NOMO-1 treated with dmso at 0.1 percent for 144 hours (cell line): ENCODE results near the gene HEATR9.

Experiments used
- DNase-seq: peaks from one replicate; lab custom pipeline; 2025; ENCODE audit not compliant: unreplicated experiment; lab: John Stamatoyannopoulos, UW

The HEATR9 gene

DNA sequence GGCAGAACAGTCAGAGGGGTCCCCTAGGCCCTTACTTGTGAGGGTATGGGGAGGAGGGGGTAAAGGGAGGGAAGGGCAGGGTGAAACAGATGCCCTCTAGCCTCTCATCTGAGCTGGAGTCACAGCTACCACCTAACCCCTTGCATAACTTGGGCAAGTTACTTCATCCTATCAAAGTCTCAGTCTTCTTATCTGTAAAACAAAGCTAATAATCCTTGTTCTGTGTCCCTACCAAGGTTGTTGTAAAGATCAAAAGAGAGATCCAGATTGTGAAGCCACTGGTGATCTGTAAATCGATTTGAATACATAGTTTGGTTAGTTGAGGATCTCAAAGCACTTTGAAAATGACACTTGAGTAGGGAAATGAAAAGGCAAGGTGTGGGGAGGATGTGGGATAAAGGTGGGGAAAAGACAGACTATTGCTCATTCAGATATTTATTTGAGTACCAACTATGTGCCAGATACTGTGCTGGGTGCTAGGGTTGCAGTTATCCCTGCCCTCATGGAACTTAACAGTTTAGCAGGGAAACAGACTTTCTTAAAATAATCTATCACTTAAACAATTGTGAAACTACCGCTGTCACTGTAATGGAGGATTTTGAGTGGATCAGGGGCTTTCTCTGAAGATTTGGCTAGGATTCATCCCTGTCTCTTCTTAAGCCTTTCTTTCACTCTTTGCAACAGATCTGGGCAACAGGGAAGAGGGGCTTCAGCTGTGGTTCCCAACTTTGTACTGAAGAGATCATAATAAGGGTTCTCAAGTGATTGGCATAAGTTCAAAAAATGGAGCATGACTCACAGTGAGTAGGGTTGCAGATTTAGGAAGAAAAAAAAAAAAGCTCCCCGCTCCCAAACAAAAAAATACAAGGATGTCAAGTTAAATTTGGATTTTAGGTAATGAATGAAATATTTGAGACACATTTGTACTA, 3.0 kb downstream of the HEATR9 start:
- no peak for DNase-seq

DNA sequence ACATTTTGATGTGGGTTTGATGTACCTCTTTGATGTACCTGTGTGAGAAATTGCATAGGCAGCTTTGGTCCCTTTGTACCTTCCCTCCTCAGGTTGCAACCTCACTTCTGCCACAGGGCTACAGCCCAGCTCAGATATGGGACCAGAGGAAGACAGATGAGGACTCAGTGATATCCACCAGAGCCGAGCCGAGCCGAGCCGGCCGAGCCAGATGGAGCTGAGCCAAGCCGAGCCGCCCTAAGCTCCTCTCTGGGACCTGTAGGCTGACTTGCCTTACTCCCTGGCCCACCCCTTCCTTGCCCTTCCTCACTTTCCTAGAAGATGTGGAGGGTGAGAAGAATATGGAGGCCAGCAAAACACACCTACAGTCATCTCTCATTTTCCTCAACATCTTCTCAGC, 3.8 kb downstream of the HEATR9 start:
- DNase-seq, result no peak

DNA sequence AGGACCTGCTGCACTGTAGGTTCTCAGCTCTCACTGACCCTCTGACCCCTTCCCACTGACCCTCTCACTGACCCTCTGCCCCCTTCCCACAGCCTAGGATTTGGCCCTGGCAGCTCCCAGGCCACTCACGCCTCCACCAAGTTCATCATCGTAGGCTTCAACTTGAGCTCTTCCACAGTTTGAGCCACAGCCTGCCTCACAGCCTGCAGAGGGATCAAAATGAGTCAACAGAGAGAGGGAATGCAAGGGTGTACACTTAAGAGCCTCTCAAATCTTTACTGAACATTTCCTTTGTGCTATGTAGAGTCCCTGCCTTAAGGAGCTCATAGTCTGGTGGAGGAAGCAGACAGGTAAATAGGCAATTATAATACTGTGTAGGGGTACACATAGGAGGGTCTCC, 12.1 kb downstream of the HEATR9 start:
- DNase-seq, result no peak

DNA sequence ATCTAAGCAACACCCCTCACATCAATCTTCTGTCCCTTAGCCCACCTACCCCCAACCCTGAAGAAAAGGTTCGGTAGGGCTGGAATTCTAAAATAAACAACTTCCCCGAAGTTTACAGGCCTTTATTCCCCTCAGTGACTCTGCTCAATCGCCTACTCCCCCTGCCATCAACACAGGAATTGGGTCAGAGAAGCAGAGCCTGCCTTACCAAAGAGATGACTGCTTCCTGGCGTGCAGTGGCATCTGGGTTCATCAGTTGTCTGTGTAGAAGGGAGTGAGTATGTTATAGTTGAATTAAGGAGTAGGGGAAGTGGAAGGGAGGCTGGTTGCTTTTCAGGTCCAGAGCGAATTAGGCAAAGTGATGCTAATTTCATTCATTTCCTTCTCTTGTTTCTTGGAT, 12.7 kb downstream of the HEATR9 start:
- DNase-seq, result no peak

DNA sequence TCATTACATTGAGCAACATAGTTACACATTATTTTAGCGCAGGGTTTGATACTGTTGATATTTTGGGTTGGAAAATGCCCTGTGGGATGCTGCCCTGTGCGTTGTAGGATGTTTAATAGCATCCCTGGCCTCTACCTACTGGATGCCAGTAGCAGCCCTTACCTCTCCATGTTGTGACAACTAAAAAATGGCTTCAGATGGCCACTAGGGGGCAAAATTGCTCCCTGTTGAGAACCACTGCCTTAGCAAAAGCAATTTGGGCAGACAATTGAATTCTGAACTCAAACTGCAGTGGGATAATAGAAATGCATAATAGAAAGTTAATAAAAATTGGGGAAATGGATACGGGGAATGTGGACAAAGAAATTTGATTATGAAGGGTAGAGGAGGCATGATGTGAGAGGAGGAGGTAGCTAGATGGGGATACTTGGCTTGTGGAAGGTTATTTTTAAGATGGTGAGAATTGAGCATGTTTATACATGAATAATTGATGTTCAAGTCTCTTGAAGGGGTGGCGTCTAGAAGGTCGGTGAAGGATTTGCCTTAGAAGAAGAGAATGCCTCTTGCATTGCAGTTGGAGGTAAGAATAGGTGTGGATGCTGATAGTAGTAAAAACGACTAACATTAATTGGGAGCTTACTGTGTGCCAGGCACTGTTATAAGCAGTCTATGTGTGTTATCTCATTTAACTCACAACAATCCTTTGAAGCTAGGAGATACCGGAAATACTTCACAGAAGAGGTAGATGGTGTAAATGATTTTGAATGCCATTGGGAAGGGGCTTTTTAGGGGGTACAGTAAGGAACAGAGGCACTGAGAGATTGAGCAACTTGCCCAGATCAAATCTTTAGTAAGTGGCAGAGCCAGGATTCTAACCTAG, 19.0 kb downstream of the HEATR9 start:
- no peak for DNase-seq

DNA sequence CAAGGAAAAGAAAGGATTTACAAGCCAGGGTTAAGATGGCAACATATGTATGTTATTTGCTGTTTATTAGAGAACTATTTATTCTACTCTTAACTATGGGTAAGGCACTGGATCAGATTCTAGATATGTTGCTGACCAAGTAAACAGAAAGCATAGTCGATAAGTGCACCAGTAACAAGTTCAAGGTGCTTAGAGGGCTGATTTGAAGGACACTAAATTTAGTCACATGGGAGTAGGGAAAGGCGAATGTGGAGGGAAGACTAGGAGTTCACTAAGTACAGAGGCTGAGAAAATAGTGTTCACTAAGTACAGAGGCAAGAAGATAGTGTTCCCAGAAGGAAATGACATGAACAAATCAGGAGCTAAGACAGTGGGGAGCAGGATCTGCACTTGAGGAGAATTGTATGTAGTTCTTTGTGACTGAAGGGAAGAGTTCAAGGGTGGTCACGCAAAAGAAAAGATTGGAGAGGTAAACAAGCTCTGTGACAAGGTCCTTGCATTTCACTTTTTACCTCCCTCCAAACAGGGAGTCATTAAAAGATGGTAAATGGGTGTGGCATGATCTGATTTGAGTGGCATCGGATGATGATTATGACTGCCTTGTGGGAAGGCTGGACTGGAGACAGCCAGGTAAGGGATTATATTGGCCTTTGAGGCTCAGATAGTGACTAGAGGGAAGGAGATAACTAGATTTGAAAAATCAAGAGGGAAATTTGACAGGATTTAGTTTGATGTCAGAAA, 20.9 kb downstream of the HEATR9 start:
- no peak for DNase-seq

DNA sequence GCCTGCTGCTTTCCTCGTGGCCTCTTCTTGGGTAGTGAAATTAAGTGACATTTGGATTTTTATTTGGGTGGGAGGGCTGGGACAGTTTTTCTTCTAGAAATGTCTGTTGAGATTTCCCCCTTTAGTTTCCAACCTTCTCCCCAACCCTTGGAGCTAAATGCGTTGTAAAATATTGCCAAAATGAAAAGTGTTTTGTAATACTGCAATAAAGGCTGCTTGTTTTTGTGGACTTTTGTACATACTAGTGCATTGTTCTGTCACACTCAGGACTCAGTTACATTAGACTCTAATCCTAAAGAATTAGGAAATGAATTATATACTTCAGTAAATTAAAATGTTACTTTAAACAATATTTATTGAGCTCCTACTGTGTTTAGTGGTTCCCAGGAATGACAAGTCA, 21.7 kb downstream of the HEATR9 start:
- no peak for DNase-seq

DNA sequence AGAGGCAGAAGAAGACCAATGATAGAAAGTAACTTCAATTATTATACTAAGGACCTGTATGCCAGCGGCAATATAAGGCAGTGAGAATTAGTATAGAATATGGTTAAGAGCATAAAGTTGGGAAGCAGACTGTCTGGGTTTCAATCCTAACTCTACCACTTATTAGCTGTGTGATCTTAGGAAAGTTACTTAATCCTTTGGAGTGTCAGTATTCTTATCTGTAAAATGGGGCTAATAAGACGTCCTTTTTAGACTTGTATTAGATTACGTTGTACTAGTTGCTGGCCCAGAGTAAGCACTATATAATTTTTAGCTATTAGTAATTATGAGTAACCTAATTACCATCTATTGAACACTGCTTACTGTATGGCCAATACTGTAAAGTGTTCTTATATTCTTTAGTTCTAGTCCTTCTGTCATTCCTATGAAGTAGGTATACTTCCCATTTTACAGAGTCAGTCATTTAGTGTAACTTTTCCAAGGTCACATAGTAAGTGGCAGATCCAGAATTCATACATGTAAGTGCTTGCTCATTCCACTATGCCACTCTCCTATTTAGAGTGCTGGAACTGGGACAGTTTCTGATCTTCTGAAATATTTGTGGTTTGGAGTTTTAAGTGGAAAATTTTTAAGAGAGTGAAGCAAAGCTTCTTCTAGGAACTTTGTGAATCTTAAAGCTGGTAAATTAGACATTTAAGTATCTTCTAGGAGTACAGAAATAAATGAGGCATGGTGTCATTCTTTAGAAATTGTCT, 22.5 kb downstream of the HEATR9 start:
- no peak for DNase-seq

DNA sequence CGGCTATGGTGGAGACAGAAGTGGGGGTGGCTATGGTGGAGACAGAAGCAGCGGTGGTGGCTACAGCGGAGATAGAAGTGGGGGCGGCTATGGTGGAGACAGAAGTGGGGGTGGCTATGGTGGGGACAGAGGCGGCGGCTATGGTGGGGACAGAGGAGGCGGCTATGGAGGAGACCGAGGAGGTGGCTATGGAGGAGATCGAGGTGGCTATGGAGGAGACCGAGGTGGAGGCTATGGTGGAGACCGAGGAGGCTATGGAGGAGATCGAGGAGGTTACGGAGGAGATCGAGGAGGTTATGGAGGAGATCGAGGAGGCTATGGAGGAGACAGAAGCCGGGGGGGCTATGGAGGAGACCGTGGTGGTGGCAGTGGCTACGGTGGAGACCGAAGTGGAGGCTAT, 24.1 kb downstream of the HEATR9 start:
- no peak for DNase-seq

DNA sequence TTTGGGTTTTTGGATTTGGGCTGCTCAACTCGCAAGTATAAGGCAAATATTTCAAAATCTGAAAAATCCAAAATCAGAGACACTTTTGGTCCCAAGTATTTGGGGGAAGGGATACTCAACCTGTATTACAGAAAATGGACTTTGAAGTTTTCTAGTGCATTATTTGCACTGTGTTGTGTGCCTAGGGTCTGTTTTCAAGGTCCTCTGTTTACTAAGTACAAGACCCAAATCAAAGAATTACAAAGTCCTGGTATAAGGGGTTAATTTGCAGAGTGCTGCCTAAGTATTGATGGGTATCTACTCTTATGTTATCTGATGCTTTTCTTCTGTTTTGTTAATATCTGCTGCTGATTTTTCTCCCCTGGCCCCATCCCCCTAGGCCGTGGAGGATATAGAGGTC, 25.0 kb downstream of the HEATR9 start:
- DNase-seq, result no peak

DNA sequence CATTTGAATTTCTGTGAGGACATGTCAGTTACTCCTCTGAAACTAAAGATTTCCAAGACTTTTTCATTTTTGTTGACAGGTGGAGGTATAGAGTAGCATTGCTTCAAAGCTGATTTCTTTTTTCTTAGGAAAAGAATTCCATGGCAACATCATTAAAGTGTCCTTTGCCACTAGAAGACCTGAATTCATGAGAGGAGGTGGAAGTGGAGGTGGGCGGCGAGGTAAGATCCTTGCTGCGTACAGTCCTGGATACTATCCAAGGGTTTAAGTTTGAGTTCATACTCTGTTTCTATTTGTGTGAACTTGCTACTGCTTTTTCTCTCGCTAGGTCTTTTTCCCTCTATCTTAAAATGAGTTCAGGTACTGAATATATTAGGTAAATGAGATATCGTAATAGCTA, 26.5 kb downstream of the HEATR9 start:
- DNase-seq, result no peak

DNA sequence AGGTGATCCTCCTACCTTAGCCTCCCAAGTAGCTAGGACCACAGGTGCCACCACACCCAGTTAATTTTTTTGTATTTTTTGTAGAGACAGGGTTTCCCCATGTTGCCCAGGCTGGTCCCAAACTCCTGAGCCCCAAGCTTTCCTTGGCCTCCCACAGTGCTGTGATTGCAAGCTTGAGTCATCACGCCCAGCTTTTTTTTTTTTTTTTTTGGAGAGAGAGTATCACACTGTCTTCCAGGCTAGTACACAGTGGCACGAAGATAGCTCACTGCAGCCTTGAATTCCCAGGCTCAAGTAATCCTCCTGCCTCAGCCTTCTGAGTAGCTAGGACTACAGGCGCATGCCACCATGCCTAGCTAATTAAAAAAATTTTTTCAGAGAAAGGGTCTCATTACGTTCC, 27.2 kb downstream of the HEATR9 start:
- DNase-seq, result no peak

DNA sequence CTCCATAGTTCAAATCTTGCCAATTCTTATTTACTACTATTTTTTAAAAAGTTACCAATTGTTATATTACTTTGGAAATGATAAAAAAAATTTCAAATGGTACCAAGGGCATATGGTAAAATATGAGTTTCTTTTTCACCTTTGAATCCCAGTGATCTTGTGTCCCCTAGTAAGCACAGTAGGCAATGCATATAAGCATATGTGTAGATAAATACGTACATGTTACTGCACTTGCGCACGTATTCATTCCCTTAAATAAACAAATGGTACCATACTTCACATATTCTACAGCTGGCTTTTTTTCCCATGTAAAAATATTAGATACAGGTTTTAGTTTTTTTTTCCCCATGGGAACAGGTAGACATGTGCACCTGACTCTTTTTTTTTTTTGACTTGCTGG, 27.6 kb downstream of the HEATR9 start:
- no peak for DNase-seq

DNA sequence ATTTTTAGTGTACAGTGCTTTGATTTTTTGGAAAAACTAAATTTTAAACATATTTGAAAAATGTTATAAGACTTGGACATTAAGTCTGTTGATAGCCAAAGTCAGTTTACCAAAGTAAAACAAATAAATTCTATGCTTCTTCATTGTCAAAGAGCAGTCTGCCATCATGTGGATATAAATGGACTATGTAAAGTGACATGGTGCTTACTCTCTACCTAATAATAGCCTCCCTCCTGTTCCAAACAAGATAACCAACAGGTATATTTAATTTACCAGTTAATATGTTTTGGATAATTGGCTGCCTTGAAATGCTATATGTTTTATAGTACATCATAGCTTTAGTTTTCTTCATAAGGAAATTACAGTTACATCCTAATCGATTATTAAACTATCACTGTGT, 43.5 kb downstream of the HEATR9 start:
- DNase-seq, result no peak

DNA sequence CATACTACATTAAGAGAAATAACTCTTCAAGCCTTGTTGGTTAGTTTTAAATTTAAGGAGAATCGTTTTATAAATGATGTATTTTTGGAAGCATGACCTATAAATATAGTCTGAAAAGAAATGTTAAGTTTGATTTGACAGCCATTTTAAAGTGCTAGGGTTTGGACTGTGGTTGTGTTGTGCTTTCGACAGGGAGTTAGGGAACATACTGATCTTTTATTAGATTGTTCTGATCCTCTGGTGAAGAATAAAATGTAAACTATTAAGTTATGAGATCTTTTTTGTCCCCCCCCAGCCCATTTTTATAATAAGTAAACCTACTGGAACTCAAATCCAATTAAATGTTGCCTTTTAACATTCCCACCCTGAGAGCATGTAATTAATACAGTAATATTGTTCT, 47.4 kb downstream of the HEATR9 start:
- no peak for DNase-seq

DNA sequence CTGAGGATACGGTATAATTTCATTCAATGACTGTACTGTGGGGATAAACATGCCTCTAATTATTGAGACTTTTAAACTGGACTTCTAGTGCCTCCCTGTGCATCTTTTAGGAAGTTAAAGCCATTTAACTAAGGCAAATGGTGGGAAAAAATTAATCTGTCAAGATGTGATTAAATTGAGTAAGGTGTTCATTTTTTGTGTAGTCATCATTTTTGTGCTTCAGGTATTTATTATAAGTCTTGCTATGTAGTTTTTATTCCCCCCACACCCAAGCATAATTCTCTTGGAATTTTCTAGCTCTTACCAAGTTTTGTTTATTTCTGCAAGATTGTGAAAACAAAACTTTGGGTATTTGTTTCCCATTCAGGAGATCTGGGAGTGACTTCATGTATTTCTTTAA, 49.2 kb downstream of the HEATR9 start:
- DNase-seq, result no peak

DNA sequence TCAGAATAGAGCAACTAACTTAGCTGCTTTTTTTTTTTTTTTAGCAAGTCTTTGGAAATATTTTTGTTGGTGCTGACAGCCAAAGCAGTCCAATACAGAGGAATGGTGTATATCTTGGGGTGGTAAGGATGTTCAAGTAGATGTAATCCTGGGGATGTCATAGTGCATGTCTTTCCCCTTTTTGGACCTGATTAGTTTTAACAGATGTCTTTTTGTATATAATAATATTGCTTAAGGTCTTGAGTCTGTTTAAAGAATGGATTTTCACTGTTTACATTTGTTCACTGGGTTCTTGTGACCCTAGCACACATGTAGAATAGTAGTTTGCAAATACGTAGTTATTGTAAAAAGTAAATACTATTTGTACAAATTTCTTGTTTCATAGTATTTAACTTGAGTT, 51.5 kb downstream of the HEATR9 start:
- no peak for DNase-seq

DNA sequence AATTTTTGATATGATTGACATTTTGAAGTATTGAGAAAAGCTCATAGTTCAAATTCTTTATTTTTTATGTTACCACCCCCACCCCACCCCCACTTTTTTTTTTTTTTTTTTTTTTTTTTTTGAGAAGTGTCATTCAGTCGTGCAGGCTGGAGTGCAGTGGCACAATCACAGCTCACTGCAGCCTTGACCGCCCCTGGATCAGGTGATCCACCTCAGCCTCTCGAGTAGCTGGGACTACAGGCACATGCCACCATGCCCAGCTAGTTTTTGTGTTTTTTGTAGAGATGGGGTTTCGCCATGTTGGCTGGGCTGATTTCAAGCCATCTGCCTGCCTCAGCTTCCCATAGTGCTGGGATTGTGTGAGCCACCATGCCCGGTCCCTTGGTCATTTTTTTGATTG, 52.0 kb downstream of the HEATR9 start:
- no peak for DNase-seq

DNA sequence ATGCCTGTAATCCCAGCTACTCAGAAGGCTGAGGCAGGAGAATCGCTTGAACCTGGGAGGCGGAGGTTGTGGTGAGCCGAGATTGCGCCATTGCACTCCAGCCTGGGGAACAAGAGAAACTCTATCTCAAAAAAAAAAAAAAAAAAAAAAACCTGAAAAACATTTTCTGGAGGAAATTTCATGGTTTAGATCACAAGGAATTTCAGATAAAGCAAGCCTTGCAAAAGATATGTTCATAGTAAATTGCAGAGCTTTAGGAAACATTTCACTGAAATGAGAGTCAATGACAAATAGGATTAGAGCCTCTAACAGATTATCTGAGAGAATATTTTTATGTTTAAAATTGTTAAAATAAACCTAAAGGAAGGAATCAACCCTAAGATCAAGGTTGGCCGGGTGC, 56.2 kb downstream of the HEATR9 start:
- no peak for DNase-seq

DNA sequence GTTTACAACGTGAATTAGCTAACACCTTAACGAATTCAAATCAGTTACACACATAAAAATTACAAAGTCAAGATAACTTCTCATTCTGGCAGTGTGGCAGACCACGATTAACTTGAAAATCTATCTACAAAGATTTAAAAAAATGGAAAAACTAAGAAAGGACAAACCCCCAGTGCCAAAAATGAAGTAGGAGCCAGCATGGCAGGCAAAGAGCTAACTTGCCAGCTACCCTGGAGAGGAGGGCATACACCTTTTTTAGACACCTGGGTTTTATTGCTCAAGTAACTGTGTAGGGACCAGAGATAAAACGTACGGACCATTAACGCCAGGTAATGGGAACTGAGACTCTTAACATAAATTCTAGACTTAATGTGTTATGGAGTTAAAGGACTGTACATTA, 56.9 kb downstream of the HEATR9 start:
- no peak for DNase-seq
